GM10248 (cell line): ENCODE measurements around the gene NMRAL1.

Source experiments
- CTCF ChIA-PET: fragments of 300-600 bp; sonication (Branson Sonifier 250); formaldehyde crosslinking; extraction: SDS; loops from one replicate; lab custom pipeline; 2021; ENCODE audit warnings: antibody characterized with exemption; lab: Yijun Ruan, JAX
- POLR2A ChIA-PET: fragments of 350-650 bp; sonication (Branson Sonifier 250); formaldehyde crosslinking; extraction: SDS; loops from one replicate; lab custom pipeline; 2020; ENCODE audit warnings: antibody characterized with exemption; lab: Yijun Ruan, JAX
- DNase-seq: peaks from one replicate; pipeline ENCODE4 v3.0.0; 2012; ENCODE audit errors: extremely low spot score
- CTCF ChIP-seq: IDR thresholded peaks from 2 replicates; pipeline ENCODE4 v1.5.1; 2012; ENCODE audit warnings: mild to moderate bottlenecking, low read depth; ENCODE audit errors: extremely low read depth, missing control alignments, control extremely low read depth

Gene NMRAL1

GRCh38 chr16:4498546-4499195, 24.2 kb upstream of the NMRAL1 start:
- CTCF ChIA-PET = interaction anchor here (1.0 to 1.9 kb wide), 6 partner anchors 9 to 87 kb away, joined by 3 to 9 read pairs (median 4); partner anchors contain the start of gene HMOX2
- POLR2A ChIA-PET = no interaction called here
- TF ChIP-seq CTCF = no peak
- no peak for DNase-seq

- POLR2A ChIA-PET = interaction anchor here (0.6 to 0.7 kb wide), 2 partner anchors 60 to 129 kb away, joined by 3 to 6 read pairs; no protein-coding TSS in a partner anchor
- no peak for DNase-seq
- CTCF ChIA-PET = interaction anchor here (0.9 to 2.0 kb wide), 4 partner anchors 10 to 18 kb away, joined by 3 to 6 read pairs (median 3); no protein-coding TSS in a partner anchor
- TF ChIP-seq CTCF = no peak
Measured at GRCh38 chr16:4496305-4496704, 21.9 kb upstream of the NMRAL1 start.

- ChIA-PET POLR2A (no interaction called here), CTCF (interaction anchor here (1.9 to 2.0 kb wide), 2 partner anchors 11 to 12 kb away, joined by 6 to 7 read pairs; no protein-coding TSS in a partner anchor)
- no peak for TF ChIP-seq CTCF
- no peak for DNase-seq
Measured at GRCh38 chr16:4495766-4496165, 21.3 kb upstream of the NMRAL1 start.

- POLR2A ChIA-PET = no interaction called here
- CTCF ChIA-PET = interaction anchor here (1.4 to 1.9 kb wide), 2 partner anchors 10 to 13 kb away, joined by 6 to 7 read pairs; no protein-coding TSS in a partner anchor
- DNase-seq = no peak
- TF ChIP-seq CTCF = no peak
Measured at GRCh38 chr16:4494746-4495490, 20.5 kb upstream of the NMRAL1 start.

GRCh38 chr16:4491898-4492297, 17.5 kb upstream of the NMRAL1 start:
- ChIA-PET CTCF (interaction anchor here (0.6 to 2.3 kb wide), 6 partner anchors 14 to 132 kb away, joined by 3 to 6 read pairs (median 4); partner anchors contain the start of genes HMOX2 and MGRN1), POLR2A (no interaction called here)
- no peak for DNase-seq
- no peak for TF ChIP-seq CTCF

- ChIA-PET CTCF (interaction anchor here (0.9 to 2.0 kb wide), 4 partner anchors 10 to 60 kb away, joined by 3 to 6 read pairs (median 3); partner anchors contain the start of gene HMOX2), POLR2A (no interaction called here)
- DNase-seq = no peak
Measured at GRCh38 chr16:4489030-4489429, 14.6 kb upstream of the NMRAL1 start.

More at GRCh38 chr16:4489030-4489429, 14.6 kb upstream of the NMRAL1 start:
- no peak for TF ChIP-seq CTCF
